Neural cell (in vitro differentiated cells): ENCODE measurements around the gene SORCS1.

ENCODE experiments used
- EP300 ChIP-seq: fragments of 450-650 bp; conservative IDR thresholded peaks from 2 replicates; pipeline ENCODE4 v1.6.1; 2014; ENCODE audit warnings: antibody characterized with exemption, mild to moderate bottlenecking, moderate library complexity; ENCODE audit not compliant: poor library complexity, severe bottlenecking
- EZH2 ChIP-seq: fragments of 200-600, 300-800 bp; shearing (Covaris generic), sonication (generic); IDR thresholded peaks from 2 replicates; pipeline ENCODE4 v1.6.1; 2014; ENCODE audit warnings: antibody characterized with exemption, low read length, borderline replicate concordance, mild to moderate bottlenecking; ENCODE audit not compliant: insufficient read depth, poor library complexity, severe bottlenecking
- TAF1 ChIP-seq: IDR thresholded peaks from 2 replicates; pipeline ENCODE4 v1.6.1; 2012; ENCODE audit warnings: low read depth
- TF ChIP-seq, protein P1 (sequence below): fragments of 450-650 bp; IDR thresholded peaks from 2 replicates; pipeline ENCODE4 v1.5.1; 2014; ENCODE audit warnings: antibody characterized with exemption, mild to moderate bottlenecking, moderate library complexity; ENCODE audit not compliant: poor library complexity, severe bottlenecking

DNA sequence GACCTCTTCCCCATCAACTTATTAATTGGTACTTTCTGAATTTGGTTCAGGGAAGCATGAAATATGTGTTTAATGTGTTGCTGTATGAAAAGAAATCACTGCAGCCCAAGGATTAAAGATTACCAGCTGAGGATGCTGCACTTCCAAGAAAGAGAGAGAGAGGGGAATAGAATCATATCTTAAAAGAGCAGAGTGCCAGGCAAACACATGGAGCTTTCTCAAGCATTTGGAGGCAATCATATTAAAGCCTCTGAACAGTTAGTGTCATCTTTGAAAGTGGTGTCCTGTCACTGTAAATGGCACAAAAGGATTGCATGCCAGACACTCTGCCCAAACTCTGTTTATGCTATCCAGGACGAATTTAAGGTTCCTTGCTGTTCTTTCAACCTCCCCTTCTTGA is 386.7 kb downstream of the SORCS1 start:
- TF ChIP-seq TAF1 (no peak), EZH2 (no peak), EP300 (no peak)
- TF ChIP-seq, protein P1, sequence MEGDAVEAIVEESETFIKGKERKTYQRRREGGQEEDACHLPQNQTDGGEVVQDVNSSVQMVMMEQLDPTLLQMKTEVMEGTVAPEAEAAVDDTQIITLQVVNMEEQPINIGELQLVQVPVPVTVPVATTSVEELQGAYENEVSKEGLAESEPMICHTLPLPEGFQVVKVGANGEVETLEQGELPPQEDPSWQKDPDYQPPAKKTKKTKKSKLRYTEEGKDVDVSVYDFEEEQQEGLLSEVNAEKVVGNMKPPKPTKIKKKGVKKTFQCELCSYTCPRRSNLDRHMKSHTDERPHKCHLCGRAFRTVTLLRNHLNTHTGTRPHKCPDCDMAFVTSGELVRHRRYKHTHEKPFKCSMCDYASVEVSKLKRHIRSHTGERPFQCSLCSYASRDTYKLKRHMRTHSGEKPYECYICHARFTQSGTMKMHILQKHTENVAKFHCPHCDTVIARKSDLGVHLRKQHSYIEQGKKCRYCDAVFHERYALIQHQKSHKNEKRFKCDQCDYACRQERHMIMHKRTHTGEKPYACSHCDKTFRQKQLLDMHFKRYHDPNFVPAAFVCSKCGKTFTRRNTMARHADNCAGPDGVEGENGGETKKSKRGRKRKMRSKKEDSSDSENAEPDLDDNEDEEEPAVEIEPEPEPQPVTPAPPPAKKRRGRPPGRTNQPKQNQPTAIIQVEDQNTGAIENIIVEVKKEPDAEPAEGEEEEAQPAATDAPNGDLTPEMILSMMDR: no peak
